HepG2 (cell line): ENCODE data around the gene WNT3. TPM values are rescaled to one million over a fixed set of nuclear protein-coding genes. Genes with fewer than 3 reads are reported as not detected.

ENCODE experiments used
- CSRNP2 ChIP-seq: sonication (generic); formaldehyde crosslinking; conservative IDR thresholded peaks from 2 replicates; pipeline ENCODE4 v1.8.0; 2022; ENCODE audit warnings: low read depth, missing genetic modification reagents
- GPBP1L1 ChIP-seq: sonication (generic); formaldehyde crosslinking; IDR thresholded peaks from 2 replicates; pipeline ENCODE4 v1.5.0; 2020; ENCODE audit warnings: mild to moderate bottlenecking, missing genetic modification reagents
- PRDM10 ChIP-seq: sonication (generic); formaldehyde crosslinking; IDR thresholded peaks from 2 replicates; pipeline ENCODE4 v1.4.0; 2020; ENCODE audit warnings: low read depth, missing genetic modification reagents
- RAD21 ChIP-seq: fragments of 450-650 bp; formaldehyde crosslinking; IDR thresholded peaks from 2 replicates; pipeline ENCODE4 v1.5.0; 2020; ENCODE audit warnings: mild to moderate bottlenecking
- SAP130 ChIP-seq: IDR thresholded peaks from 2 replicates; pipeline ENCODE4 v1.6.1; 2016; ENCODE audit warnings: low read depth
- TEF ChIP-seq: sonication (generic); formaldehyde crosslinking; IDR thresholded peaks from 2 replicates; pipeline ENCODE4 v1.5.0; 2020; ENCODE audit warnings: missing genetic modification reagents
- ZFP1 ChIP-seq: IDR thresholded peaks from 2 replicates; pipeline ENCODE4 v1.6.1; 2016
- ZNF101 ChIP-seq: sonication (generic); formaldehyde crosslinking; IDR thresholded peaks from 2 replicates; pipeline ENCODE4 v1.4.0; 2020; ENCODE audit warnings: mild to moderate bottlenecking, low read depth, missing genetic modification reagents, borderline replicate concordance
- ZNF224 ChIP-seq: sonication (generic); formaldehyde crosslinking; IDR thresholded peaks from 2 replicates; pipeline ENCODE4 v1.5.0; 2020; ENCODE audit warnings: mild to moderate bottlenecking, missing genetic modification reagents
- ZNF616 ChIP-seq: sonication (generic); formaldehyde crosslinking; IDR thresholded peaks from 2 replicates; pipeline ENCODE4 v1.5.0; 2020; ENCODE audit warnings: low read depth, mild to moderate bottlenecking, missing genetic modification reagents
- ZNF629 ChIP-seq: sonication (generic); formaldehyde crosslinking; conservative IDR thresholded peaks from 2 replicates; pipeline ENCODE4 v1.5.0; 2020; ENCODE audit warnings: missing genetic modification reagents
- ZNF646 ChIP-seq: sonication (generic); formaldehyde crosslinking; IDR thresholded peaks from 2 replicates; pipeline ENCODE4 v1.9.0; 2021; ENCODE audit warnings: mild to moderate bottlenecking, missing genetic modification reagents
- polyA plus RNA-seq, 8 experiments: library from polyadenylated mRNA; depleted of rRNA in 3 of 8; stranded (reverse) in 7 of 8; unstranded in 1 of 8; fragments of >200 nt; fragmentation: Illumina TruSeq in 4 of 8; extraction: Trizol in 4 of 8; gene quantifications; 2 replicates each; pipeline versions ENCODE4 v1.2.1 to v1.2.3, GENCODE V29; 2011 to 2016; ENCODE audit warnings: low read depth in 4 of 8, missing spikeins in 1 of 8, mixed read lengths in 1 of 8; ENCODE audit not compliant: insufficient read depth in 1 of 8
- total RNA-seq, 5 experiments: library from RNA; depleted of rRNA; stranded (reverse); fragments of >200 nt; fragmentation: Illumina TruSeq; extraction: Trizol; gene quantifications; 2 replicates each; pipeline ENCODE4 v1.2.3, GENCODE V29; 2016; ENCODE audit warnings: low read depth in 1 of 5

The WNT3 gene
- total and polyA plus RNA-seq, 2 of the 13 experiments (the other 11 are each of a cell fraction or from before 2014, with no cell fraction given): 8.5 to 10.3 TPM

- TF ChIP-seq PRDM10 (no peak), SAP130 (CRISPR knock-in tag) (0 out of 2 replicates have a peak, but pooled peaks have one; percentile 18), ZNF101 (no peak), GPBP1L1 (CRISPR knock-in tag) (no peak), ZFP1 (CRISPR knock-in tag) (no peak), CSRNP2 (CRISPR knock-in tag) (no peak), ZNF224 (CRISPR knock-in tag) (0 out of 2 replicates have a peak, but pooled peaks have one; percentile 19), RAD21 (CRISPR knock-in tag) (no peak), ZNF616 (CRISPR knock-in tag) (no peak), ZNF646 (no peak), ZNF629 (no peak), TEF (0 out of 2 replicates have a peak, but pooled peaks have one; percentile 22)
Measured at GRCh38 chr17:46818929-46819859, 702 bp upstream of the WNT3 start (continued).
